ENCODE measurements around the gene SLC15A1. TPM values are rescaled to one million over a fixed set of nuclear protein-coding genes. Genes with fewer than 3 reads are reported as not detected.

SLC15A1 gene
- not detected for total RNA-seq

GRCh38 chr13:98752467-98753290 is at the start of gene SLC15A1:
SLC15A1 (minus strand) TSS chr13:98752672; CDS start chr13:98752598, 74 bp downstream.

Small RNA genes within 50 kb of the gene (small RNA-seq; reads per million reads assigned to genes)
- gene RN7SL60P = not detected

Other genes starting within 250 kb of the SLC15A1 start
- gene STK24, start 175.6 kb downstream of the SLC15A1 start, total RNA-seq = 38.1 TPM
- 78.0 TPM for gene DOCK9, start 225.4 kb upstream of the SLC15A1 start, total RNA-seq

All from diencephalon (tissue), 1 donor.